HPDE6-E6E7 (cell line): Measurements from ENCODE around the gene ATP6V1D.
"Not testable (repeated sequence)": the region's sequence is repeated elsewhere in the genome, so short reads cannot be mapped to it uniquely, and the experiment has no call there.

ENCODE experiments used
- DNase-seq: peaks from one replicate; pipeline ENCODE4 v3.0.0; 2011; ENCODE audit warnings: missing footprints; ENCODE audit errors: extremely low spot score

The ATP6V1D gene

GRCh38 chr14:67359775-67360469, at the start of gene ATP6V1D, which contains the start of gene EIF2S1:
Gene ATP6V1D, minus strand, starts transcription at chr14:67359804. Its CDS starts 106 bp downstream, at chr14:67359698.
Gene EIF2S1, plus strand, starts transcription at chr14:67360328. Its CDS starts 4,440 bp downstream, at chr14:67364768.
- peak; percentile 94 for DNase-seq

- DNase-seq, result not testable (repeated sequence)
These were observed 48.7 kb upstream of the ATP6V1D start for GRCh38 chr14:67408122-67408801.

GRCh38 chr14:67405771-67406170, 46.2 kb upstream of the ATP6V1D start:
- DNase-seq, result no peak

- DNase-seq, result no peak
These were observed 40.8 kb upstream of the ATP6V1D start for GRCh38 chr14:67400434-67400833.

GRCh38 chr14:67397536-67397935, 37.9 kb upstream of the ATP6V1D start:
- no peak for DNase-seq

- DNase-seq, result no peak
These were observed 36.9 kb upstream of the ATP6V1D start for GRCh38 chr14:67396381-67396970.

- DNase-seq, result no peak
These were observed 36.2 kb upstream of the ATP6V1D start for GRCh38 chr14:67395876-67396189.

GRCh38 chr14:67395086-67395875, 35.7 kb upstream of the ATP6V1D start:
- no peak for DNase-seq

- no peak for DNase-seq
These were observed 34.1 kb upstream of the ATP6V1D start for GRCh38 chr14:67393689-67394088.

- DNase-seq, result no peak
These were observed 33.2 kb upstream of the ATP6V1D start for GRCh38 chr14:67392800-67393199.

- no peak for DNase-seq
These were observed 32.5 kb upstream of the ATP6V1D start for GRCh38 chr14:67392123-67392522.

GRCh38 chr14:67391268-67391667, 31.7 kb upstream of the ATP6V1D start:
- no peak for DNase-seq

- DNase-seq, result no peak
These were observed 30.4 kb upstream of the ATP6V1D start for GRCh38 chr14:67389811-67390534.

GRCh38 chr14:67389275-67389674, 29.7 kb upstream of the ATP6V1D start:
- DNase-seq, result no peak

GRCh38 chr14:67387195-67387594, 27.6 kb upstream of the ATP6V1D start:
- DNase-seq, result no peak

- peak; percentile 53 for DNase-seq
These were observed 26.0 kb upstream of the ATP6V1D start for GRCh38 chr14:67385618-67386017.

GRCh38 chr14:67385120-67385519, 25.5 kb upstream of the ATP6V1D start:
- DNase-seq, result no peak

GRCh38 chr14:67377916-67378315, 18.3 kb upstream of the ATP6V1D start:
- DNase-seq, result no peak

GRCh38 chr14:67373347-67373746, 13.7 kb upstream of the ATP6V1D start:
- DNase-seq, result no peak

- DNase-seq, result no peak
These were observed 13.2 kb upstream of the ATP6V1D start for GRCh38 chr14:67372833-67373232.
